ENCODE results near the gene ZPBP2. TPM values are rescaled to one million over a fixed set of nuclear protein-coding genes. Genes with fewer than 3 reads are reported as not detected.

The ZPBP2 gene
- total and polyA plus RNA-seq, 2 of the 13 experiments (the other 11 are each of a cell fraction or from before 2014, with no cell fraction given) = not detected

- no peak for TF ChIP-seq ISL2 (CRISPR knock-in tag; IDR thresholded peaks at IDR 0.05)
- no peak for TF ChIP-seq ZNF207 (IDR thresholded peaks at IDR 0.05; ENCODE audit: borderline replicate concordance)
- TF ChIP-seq SIN3B (IDR thresholded peaks at IDR 0.05; ENCODE audit: low read length) = no peak
- no peak for TF ChIP-seq CTCF (CRISPR knock-in tag; IDR thresholded peaks at IDR 0.05)
- TF ChIP-seq ARHGAP35 (CRISPR knock-in tag; IDR thresholded peaks at IDR 0.05; ENCODE audit: borderline replicate concordance) = no peak
- TF ChIP-seq PBX2 (CRISPR knock-in tag; IDR thresholded peaks at IDR 0.05) = no peak
- no peak for TF ChIP-seq KLF9 (CRISPR knock-in tag; IDR thresholded peaks at IDR 0.05; ENCODE audit: low read depth)
These were observed 15.8 kb upstream of the ZPBP2 start (continued) for GRCh38 chr17:39852239-39852638.

GRCh38 chr17:39854909-39855308 is 13.1 kb upstream of the ZPBP2 start:
- Histone ChIP-seq H3K4me3 (replicated peaks in 1 of 3; ENCODE audit: insufficient read depth in 1 of 3, low read depth in 2 of 3, low read length in 3 of 3) (no peak overlapping the region), H3K9me3 (ENCODE audit: low read length) (no peaks in the 10 kb centered on the region), H3K36me3 (replicated peaks in 1 of 2; ENCODE audit: control insufficient read depth in 1 of 2, insufficient read depth in 2 of 2, low read length in 2 of 2) (no peaks in the 10 kb centered on the region), H2AFZ (ENCODE audit: low read length) (no peak overlapping the region), H3K79me2 (ENCODE audit: insufficient read depth, low read length) (no peaks in the 10 kb centered on the region), H3K4me2 (ENCODE audit: low read depth, low read length) (no peak overlapping the region), H3K27me3 (ENCODE audit: control insufficient read depth in 1 of 2, insufficient read depth in 2 of 2, low read length in 2 of 2) (no peaks in the 10 kb centered on the region), H3K4me1 (ENCODE audit: insufficient read depth, low read length) (no peaks in the 10 kb centered on the region), H3K9ac (ENCODE audit: insufficient read depth, low read depth, low read length) (no peak overlapping the region), H4K20me1 (ENCODE audit: insufficient read depth, low read length) (no peaks in the 10 kb centered on the region), H3K27ac (ENCODE audit: extremely low read length, insufficient read depth, low read length) (no peak overlapping the region)
- TF ChIP-seq TAF15 (IDR thresholded peaks at IDR 0.05; ENCODE audit: low read depth, low read length, poor library complexity, severe bottlenecking) (no peak), EED (CRISPR knock-in tag; IDR thresholded peaks at IDR 0.05) (no peak), MTA3 (CRISPR knock-in tag; IDR thresholded peaks at IDR 0.05) (no peak), UBTF (CRISPR knock-in tag; IDR thresholded peaks at IDR 0.05) (no peak), PRDM10 (CRISPR knock-in tag; IDR thresholded peaks at IDR 0.05; ENCODE audit: low read depth) (no peak)
- in situ Hi-C loops (cut with HindIII; ENCODE audit: extremely low pct_ligation_motif_present, low pct_unique_long_range_greater_than_20kb) = no loop called here
- no peak for ATAC-seq
- no peak for DNase-seq (ENCODE audit: low spot score)
- intact Hi-C loops (cut with micrococcal nuclease; ENCODE audit: unreplicated experiment) = no loop called here
- FAIRE-seq = no peak
- CTCF ChIA-PET (ENCODE audit: low intra/inter-chr PET ratio, low total read pairs) = no interaction called here
- BruUV-seq (replicated peaks) = no TSS peak
- POLR2A ChIA-PET = no interaction called here
- WGBS (ENCODE audit: low lambda C conversion rate) = 11% methylated on average over 2 of the region's 2 CpGs
